Loucy (cell line): Measurements from ENCODE around the gene FAM83B.

Experiments
- EZH2phosphoT487 ChIP-seq: fragments of 200-600 bp; IDR thresholded peaks from 2 replicates; pipeline ENCODE4 v1.6.1; 2018; ENCODE audit warnings: antibody characterized with exemption, mild to moderate bottlenecking, moderate library complexity, borderline replicate concordance
- TF ChIP-seq, protein P1 (sequence below): fragments of 200-600 bp; sonication (generic); conservative IDR thresholded peaks from 2 replicates; pipeline ENCODE4 v1.5.1; 2014; ENCODE audit warnings: mild to moderate bottlenecking, antibody characterized with exemption, low read length

DNA sequence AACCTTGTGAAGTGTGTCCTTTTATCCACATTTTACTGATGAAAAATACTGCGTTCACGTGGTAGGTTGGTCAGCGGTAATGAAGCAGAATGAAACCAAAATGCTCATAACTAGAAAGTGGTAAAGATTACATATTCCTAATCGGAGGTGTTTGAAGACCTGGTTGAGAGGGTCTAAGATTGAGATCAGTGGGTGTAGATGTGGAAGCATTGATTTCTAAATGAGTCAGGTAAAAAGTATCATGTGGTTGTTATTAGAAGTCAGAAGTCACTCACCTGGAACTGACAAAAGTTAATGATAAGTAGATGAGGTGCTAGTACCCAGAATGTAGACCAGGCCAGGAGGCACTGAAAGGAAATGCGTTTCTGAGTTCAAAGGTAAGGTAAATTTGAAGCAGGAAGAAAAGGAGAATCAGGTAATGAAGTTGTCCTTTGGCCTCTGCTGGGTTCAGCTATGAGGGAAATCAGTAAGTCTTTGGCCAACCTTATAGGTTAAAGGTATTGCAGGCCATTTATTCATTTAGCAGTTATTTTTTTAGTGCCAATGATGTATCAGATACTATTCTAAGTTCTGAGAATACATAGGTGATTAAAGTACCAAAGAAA, 31.2 kb downstream of the FAM83B start:
- TF ChIP-seq, protein P1, sequence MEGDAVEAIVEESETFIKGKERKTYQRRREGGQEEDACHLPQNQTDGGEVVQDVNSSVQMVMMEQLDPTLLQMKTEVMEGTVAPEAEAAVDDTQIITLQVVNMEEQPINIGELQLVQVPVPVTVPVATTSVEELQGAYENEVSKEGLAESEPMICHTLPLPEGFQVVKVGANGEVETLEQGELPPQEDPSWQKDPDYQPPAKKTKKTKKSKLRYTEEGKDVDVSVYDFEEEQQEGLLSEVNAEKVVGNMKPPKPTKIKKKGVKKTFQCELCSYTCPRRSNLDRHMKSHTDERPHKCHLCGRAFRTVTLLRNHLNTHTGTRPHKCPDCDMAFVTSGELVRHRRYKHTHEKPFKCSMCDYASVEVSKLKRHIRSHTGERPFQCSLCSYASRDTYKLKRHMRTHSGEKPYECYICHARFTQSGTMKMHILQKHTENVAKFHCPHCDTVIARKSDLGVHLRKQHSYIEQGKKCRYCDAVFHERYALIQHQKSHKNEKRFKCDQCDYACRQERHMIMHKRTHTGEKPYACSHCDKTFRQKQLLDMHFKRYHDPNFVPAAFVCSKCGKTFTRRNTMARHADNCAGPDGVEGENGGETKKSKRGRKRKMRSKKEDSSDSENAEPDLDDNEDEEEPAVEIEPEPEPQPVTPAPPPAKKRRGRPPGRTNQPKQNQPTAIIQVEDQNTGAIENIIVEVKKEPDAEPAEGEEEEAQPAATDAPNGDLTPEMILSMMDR, result no peak
- no peak for TF ChIP-seq EZH2phosphoT487
